Measurements from ENCODE around the gene FNDC1. TPM values are rescaled to one million over a fixed set of nuclear protein-coding genes. Genes with fewer than 3 reads are reported as not detected.

FNDC1 gene
- polyA plus RNA-seq, 1 experiment = 0.01 TPM

DNA sequence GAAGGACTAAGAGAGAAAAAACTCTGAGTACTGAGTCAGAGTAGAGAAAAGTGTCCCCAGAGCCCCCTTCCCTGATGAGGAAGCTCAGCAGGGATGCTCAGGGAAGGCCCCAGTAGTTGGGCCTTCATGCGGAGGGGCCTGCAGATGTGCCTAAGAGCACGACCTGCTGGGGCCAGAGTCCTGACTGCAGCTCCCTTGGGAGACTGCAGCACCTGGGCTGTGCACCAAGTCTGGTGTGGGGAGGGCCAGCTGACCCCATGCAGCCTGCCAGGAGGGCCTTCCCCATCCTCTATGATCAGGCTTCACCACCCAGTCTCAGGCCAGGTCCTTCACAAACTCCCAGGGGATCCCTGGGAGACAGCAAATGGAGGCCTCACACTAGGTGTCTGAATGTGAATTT is 130.4 kb downstream of the FNDC1 start:
- Histone ChIP-seq H3K27me3 (ENCODE audit: control insufficient read depth, insufficient read depth, low read length) (no peaks in the 10 kb centered on the region), H3K9me3 (ENCODE audit: control insufficient read depth, insufficient read depth, low read length) (no peaks in the 10 kb centered on the region; the same call in 1 of the 2 replicates), H3K27ac (ENCODE audit: low read depth, low read length) (no peak overlapping the region), H3K4me3 (ENCODE audit: low read depth, low read length) (no peak overlapping the region)
- ChIA-PET POLR2A (no interaction called here), CTCF (no interaction called here)
- TF ChIP-seq, protein P1, sequence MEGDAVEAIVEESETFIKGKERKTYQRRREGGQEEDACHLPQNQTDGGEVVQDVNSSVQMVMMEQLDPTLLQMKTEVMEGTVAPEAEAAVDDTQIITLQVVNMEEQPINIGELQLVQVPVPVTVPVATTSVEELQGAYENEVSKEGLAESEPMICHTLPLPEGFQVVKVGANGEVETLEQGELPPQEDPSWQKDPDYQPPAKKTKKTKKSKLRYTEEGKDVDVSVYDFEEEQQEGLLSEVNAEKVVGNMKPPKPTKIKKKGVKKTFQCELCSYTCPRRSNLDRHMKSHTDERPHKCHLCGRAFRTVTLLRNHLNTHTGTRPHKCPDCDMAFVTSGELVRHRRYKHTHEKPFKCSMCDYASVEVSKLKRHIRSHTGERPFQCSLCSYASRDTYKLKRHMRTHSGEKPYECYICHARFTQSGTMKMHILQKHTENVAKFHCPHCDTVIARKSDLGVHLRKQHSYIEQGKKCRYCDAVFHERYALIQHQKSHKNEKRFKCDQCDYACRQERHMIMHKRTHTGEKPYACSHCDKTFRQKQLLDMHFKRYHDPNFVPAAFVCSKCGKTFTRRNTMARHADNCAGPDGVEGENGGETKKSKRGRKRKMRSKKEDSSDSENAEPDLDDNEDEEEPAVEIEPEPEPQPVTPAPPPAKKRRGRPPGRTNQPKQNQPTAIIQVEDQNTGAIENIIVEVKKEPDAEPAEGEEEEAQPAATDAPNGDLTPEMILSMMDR (IDR thresholded peaks at IDR 0.05; ENCODE audit: low read depth, low read length) = no peak
- no peak for DNase-seq (ENCODE audit: low read depth, low spot score)

DNA sequence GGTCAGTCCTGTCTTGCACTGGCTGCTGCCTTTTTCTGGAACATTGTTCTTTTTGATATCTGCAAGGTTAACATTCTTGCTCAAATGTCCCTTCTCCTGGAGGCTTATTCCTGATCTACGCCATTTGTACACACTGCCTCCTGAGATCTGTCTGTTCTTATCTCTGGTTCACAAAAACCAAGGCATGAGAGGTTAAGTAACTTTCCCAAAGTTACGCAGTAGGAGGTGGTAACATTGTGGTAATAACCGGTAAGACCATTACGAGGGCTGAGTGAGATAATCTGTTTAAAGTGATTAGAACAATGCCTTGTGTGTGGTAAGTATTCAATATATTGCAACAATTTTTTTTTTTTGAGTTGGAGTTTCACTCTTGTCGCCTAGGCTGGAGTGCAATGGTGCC is 132.1 kb downstream of the FNDC1 start:
- Histone ChIP-seq H3K27me3 (ENCODE audit: control insufficient read depth, insufficient read depth, low read length) (no peaks in the 10 kb centered on the region), H3K4me3 (ENCODE audit: low read depth, low read length) (no peak overlapping the region), H3K27ac (ENCODE audit: low read depth, low read length) (no peak overlapping the region), H3K9me3 (ENCODE audit: control insufficient read depth, insufficient read depth, low read length) (no peaks in the 10 kb centered on the region; the same call in 1 of the 2 replicates)
- CTCF ChIA-PET = no interaction called here
- no peak for DNase-seq (ENCODE audit: low read depth, low spot score)
- POLR2A ChIA-PET = no interaction called here
- TF ChIP-seq, protein P1 (IDR thresholded peaks at IDR 0.05; ENCODE audit: low read depth, low read length) = no peak

DNA sequence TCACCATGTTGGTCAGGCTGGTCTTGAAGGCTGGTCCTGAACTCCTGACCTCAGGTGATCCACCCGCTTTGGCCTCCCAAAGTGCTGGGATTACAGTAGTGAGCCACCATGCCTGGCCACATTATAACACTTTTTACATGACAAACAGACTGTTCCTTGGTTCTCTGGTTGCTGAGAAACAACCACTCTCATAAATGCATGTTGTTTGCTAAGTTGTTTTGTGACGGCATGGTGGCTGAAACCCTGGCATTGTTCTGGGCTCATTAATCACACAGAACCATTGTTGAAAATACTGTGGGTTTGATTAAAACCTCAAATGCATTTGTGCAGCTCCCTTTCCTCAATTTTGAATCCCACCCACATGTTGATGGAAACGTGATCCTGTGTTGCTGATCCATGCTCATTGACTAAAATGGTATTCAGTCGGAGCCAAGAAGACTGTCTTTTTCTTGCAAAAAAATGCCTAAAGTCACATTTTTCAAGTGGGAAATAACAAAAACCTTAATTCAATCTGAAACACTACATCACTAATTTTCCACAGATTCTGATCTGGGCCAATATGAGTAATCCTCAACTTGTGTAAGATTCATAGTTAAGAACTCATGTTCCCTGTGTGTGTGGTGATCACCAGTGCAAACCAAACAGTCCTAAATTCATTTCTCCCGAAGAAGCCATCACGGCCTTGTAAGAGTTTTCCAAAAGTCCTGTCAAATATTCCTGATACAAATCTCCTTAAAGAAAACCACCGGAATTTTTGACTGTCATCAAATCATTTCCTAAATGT is 132.8 kb downstream of the FNDC1 start:
- Histone ChIP-seq H3K4me3 (ENCODE audit: low read depth, low read length) (no peak overlapping the region), H3K9me3 (ENCODE audit: control insufficient read depth, insufficient read depth, low read length) (no peaks in the 10 kb centered on the region; the same call in 1 of the 2 replicates), H3K27me3 (ENCODE audit: control insufficient read depth, insufficient read depth, low read length) (no peaks in the 10 kb centered on the region), H3K27ac (ENCODE audit: low read depth, low read length) (no peak overlapping the region)
- ChIA-PET POLR2A (no interaction called here), CTCF (no interaction called here)
- TF ChIP-seq, protein P1 (IDR thresholded peaks at IDR 0.05; ENCODE audit: low read depth, low read length) = no peak
- no peak for DNase-seq (ENCODE audit: low read depth, low spot score)

DNA sequence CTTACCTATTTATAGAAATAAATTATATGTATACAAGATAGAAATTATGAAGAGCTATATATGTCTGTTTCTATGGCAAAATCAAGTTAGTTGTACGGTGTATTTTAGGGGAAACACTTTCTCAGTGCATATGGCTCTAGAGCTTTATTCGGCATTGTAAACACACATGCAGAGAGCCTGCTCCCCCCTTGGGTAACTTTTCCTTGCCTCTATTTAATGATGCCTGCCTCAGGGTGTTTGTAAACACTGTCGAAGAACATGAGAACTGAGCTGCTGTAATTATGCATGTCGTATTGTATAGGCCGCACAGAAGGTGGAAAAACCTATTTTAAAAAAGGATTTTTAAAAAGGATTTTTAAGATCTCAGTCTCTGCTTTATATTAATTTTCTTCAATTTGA is 133.4 kb downstream of the FNDC1 start:
- Histone ChIP-seq H3K4me3 (ENCODE audit: low read depth, low read length) (no peak overlapping the region), H3K27me3 (ENCODE audit: control insufficient read depth, insufficient read depth, low read length) (no peaks in the 10 kb centered on the region), H3K9me3 (ENCODE audit: control insufficient read depth, insufficient read depth, low read length) (no peaks in the 10 kb centered on the region; the same call in 1 of the 2 replicates), H3K27ac (ENCODE audit: low read depth, low read length) (no peak overlapping the region)
- no peak for DNase-seq (ENCODE audit: low read depth, low spot score)
- ChIA-PET CTCF (no interaction called here), POLR2A (no interaction called here)
- TF ChIP-seq, protein P1 (IDR thresholded peaks at IDR 0.05; ENCODE audit: low read depth, low read length) = no peak

DNA sequence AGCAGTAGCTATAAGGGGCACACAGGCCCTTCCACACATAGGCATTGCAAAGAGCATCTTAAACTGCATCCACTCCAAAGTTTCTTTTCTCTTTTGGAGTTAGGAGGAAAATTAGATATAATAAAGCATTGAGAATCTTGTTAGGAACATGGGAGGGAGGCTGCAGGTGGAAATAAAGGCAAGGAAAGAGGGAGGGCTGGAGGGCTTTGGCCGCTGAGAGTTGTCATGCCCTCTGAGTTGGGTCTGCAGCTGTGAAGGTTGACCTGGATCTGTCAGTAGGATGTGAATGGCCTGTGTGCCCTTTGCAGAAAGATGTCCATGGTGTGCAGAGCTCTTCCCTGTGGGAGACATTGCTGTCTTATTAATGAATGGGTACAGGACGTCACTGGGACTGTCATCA is 134.0 kb downstream of the FNDC1 start:
- TF ChIP-seq, protein P1 (IDR thresholded peaks at IDR 0.05; ENCODE audit: low read depth, low read length) = no peak
- Histone ChIP-seq H3K4me3 (ENCODE audit: low read depth, low read length) (no peak overlapping the region), H3K27ac (ENCODE audit: low read depth, low read length) (no peak overlapping the region), H3K9me3 (ENCODE audit: control insufficient read depth, insufficient read depth, low read length) (no peaks in the 10 kb centered on the region; the same call in 1 of the 2 replicates), H3K27me3 (ENCODE audit: control insufficient read depth, insufficient read depth, low read length) (no peaks in the 10 kb centered on the region)
- ChIA-PET POLR2A (no interaction called here), CTCF (no interaction called here)
- DNase-seq (ENCODE audit: low read depth, low spot score) = no peak

Measured in AG04450 (cell line).